GM18502 (cell line): Measurements from ENCODE around the gene GAB4.
"Not testable (repeated sequence)": the region's sequence is repeated elsewhere in the genome, so short reads cannot be mapped to it uniquely, and the experiment has no call there.

Source experiments
- ATAC-seq: cut with Tn5 transposase; IDR thresholded peaks from one replicate; pipeline ENCODE4 v1.9.1; 2021; ENCODE audit warnings: mild to moderate bottlenecking; ENCODE audit not compliant: unreplicated experiment, poor library complexity

GAB4 gene

DNA sequence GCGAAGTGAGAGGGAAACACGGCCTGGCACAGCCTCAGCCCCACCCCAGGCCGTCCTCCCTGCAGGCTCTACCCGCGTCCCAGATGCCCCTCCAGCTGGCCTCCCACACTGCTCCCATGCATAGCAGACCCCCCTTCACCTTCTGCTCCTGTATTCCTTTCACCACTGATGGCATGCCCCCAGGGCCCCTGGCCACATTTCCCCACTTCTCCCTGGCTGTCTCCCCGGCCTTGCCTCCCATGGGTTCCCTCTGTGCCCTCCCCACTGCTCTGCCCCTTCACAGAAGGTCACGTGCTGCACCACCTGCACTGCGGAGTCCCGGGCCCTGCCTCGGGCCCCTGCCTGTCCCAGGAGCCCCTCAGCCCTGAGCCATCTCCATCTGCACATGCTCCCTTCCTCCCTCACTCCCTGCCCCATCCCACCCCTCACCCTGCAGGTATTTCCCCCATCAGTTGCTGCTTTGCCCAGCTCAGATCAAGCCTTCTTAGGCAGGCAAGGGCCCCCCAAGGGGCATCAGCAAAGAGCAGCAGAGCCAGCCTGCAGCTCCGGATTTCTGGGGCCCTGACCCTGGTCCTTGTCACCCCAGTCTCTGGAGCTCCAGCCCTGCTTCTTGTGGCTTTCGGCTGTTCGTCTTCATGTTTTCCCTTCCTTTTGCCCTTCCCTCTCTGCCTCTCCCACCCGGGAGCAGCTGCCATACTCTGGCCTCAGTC is 46.4 kb downstream of the GAB4 start:
- ATAC-seq = no peak

DNA sequence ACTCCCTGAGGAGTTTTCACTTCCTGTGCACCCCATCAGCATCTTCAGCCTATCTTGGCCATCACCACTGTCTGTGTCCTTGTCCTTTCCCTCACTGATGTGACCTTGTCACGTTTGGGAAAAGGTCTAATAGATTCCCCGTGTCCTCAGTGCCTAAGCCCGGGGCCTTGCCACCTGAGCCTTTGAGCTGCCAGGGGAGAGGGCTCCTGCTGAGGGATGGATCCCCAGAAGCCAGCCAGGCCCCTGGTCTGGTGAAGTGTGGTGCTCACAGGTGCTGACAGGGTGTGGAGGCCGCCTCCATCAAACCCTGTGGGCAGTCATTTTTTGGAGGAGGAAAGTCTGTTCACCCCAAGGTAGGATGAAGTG is 47.2 kb downstream of the GAB4 start:
- no peak for ATAC-seq

DNA sequence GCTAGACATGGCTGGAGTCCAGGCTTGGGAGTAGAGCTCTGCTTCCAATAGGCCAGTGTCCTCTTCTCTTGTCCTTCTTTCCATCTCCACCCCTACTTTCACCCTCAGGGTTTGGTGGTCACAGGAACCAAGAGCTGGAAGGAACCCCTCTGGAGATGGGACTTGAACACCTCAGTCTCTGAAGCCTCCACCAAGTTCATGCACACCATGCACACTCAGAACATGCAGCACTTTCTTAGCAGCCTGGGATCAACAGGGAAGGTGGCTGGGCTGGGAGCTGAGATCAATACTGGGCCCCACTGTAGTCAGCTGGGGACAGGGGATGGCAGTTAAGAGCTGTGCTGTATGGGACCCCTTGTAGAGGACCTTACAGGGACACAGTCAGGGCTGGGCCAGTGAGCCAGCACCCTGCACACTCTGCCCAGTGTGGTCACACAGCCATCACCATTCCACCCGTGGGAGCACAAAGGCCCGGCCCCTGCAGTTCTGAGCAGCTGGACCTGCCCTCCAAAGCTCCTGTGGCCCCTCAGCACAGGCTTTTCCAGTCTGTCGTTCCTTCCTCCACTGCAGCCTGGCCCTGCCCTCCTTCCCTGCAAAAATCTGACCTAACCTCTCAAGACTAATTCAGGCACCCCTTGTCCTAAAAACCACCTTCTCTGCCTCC is 47.7 kb downstream of the GAB4 start:
- ATAC-seq = no peak

DNA sequence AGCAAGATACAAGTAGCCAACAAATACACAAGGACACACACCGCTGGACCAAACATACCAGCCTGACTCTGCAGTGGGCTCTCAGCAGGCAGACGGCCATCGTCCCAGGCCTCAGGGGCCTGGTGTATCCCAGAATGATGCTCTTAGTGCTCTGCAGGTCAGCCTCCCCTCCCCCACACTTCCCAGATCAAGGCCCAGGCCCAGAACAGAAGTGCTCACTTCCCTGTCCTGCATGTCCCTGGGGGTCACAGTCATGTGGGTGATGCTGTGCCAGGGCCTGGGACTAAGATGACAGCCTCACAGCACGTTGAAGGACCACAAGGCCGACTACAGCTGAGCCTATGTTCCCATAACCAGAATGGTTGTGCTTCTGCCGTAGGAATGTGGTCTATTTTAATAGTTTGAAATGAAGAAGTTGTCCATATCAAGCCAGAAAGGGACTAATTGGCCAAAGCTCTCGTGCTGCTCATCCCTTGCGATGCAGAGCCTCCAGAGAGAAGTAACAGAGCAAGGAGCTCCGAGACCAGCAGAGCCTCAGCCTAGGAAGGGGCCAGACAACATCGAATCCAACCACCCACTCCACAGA is 48.6 kb downstream of the GAB4 start:
- ATAC-seq = no peak

DNA sequence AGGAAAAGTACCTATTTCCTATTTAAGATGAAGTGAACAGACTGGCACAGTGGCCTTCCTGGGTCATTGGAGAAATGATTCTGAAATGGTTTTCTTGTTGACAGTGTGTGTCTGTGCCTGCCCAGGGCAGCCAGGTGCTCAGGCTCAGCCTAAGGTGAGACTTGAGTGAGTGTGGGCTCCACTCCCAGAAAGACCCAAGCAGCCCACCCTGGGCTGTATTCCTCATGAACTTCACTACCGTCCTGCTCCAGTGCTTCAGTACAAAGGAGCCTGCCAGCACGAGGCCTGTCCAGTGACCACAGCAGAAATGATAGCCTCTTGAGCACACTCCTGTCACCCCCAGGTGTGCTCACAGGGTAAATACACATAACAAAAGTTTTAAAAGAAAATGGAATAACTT is 49.5 kb downstream of the GAB4 start:
- ATAC-seq = no peak

DNA sequence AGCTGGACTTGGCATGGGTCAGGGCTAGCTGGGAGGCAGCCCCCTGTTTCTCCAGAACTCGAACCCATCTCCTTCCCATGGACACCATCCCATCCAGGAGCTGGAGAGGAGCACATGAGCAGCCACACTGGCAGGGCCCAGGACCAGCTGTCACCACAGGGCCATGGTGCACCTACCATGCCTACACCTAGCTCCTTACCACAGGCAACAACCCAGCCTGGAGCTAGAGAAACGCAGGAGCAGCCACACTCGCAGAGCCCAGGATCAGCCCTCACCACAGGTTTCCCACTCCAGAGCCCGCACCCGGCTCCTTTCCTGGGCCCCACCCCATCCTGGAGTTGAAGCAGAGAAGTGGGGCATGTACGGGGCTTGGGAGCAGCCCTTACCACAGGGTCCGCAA is 50.2 kb downstream of the GAB4 start:
- ATAC-seq = no peak

DNA sequence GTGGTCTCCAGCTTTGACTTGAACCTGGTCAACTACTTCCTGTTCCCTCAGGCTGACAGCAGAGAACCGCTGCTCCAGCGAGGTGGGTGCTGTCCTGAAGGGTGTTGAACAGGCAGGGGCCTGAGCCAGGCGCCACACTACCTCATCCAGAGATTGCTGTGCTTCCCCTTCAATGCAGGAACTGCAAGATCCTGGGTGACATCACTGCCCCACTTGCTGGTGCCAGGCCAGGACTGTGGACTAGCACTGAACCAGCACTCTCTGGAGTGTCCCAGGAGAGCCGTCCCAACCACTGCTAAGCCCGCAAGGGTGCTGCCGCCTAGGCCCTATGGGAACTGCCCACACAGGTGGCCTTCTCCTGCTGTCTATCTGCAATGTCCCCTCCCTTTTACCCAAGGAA is 51.7 kb downstream of the GAB4 start:
- no peak for ATAC-seq

DNA sequence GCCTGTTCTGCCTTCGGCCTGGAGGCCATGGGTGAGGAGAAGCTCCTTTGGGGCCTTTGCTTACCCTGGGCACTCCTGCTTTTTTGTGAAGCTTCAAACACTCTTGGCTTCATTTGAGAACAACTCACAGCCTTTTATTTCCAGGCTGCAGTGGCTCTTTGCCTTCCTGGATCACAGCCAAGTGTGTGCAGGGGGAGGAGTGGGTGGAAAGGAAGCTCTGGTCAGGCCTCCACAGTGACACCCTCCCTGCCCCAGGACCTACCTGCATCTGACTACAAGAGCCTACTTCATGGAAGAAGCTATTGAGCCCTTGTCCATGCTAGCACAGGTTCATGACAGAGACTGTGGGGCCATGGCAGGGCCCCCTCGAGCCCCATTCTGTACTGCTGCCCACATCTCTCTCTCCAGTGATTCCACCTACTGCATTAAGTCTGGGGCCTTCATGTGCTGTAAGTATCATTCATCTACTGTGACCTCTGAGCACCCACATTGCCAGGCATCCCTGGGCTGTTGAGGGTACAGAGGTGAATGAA is 52.3 kb downstream of the GAB4 start:
- ATAC-seq = no peak

DNA sequence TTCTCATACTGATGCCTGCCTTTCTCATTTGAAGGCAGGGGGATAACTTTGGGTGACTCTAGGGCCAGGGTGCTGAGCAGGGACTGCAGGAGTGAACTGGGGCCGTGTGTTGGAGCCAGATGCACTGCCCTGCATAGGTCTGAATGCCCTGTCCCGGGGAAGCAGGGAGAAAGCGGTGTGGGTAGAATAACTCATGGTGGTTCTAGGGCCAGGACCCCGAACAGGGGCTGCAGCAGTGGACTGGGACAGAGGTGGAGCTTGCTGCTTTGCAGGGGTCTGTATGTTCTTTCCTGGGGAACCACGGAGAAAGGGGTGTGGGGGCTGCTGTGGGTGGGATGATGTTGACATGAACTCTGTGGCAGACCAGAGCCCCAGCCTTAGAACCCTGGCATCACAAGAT is 52.9 kb downstream of the GAB4 start:
- ATAC-seq = no peak

DNA sequence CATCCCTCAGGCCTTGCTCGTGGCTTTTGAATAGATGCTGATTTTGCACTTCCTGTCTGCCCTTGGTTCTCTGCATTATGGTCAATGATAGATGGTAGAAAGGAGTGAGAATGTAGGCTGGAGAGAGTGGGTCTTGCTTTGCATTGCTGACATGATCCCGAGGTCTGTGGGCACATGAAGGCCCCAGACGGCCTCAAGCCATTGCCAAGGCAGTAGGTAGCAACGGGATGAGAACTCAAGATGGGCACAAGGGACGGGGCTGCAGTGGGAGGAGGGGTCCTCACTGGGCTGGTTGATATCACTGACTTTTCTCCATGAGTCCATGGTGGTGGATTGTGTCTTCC is 54.0 kb downstream of the GAB4 start:
- ATAC-seq = no peak

DNA sequence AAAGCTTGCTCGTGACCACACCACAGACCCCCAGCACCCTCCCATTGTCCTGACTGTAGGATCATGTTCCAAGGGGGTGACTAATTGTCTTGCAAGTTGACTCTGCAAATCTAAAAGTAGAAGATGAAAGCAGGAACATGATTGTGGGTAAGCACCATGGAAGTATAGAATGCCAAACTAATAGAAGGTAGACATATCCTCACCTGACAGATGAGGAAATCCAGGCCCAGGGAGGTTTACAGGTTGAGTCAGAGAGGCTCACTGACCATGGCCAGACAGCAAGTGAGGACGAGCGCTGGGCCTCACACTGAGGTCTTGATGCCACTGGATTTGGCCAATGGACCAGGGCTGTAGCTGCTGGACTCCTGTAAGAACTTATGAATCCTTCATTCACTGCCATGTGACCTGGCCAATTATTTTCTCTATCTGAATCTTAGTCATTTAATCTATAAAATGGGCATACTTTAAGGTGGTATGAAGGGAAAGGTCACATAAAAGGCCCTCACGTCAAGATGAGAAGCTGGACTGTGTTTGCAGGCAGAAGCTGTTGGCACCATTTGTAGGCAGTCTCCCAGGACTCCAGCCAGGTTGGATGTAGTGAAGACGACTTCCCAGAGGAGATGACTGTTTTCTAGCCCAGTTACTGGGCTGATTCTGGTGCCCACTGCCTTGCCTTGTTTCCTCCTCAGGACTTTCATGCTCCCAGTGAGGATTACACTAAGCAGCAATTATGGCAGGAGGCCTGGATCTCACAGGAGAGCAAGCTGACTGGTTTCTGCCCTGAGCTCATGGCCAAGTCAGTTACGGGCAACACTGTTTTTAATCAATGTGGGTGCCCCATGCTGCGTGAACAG is 54.6 kb downstream of the GAB4 start:
- ATAC-seq = no peak

DNA sequence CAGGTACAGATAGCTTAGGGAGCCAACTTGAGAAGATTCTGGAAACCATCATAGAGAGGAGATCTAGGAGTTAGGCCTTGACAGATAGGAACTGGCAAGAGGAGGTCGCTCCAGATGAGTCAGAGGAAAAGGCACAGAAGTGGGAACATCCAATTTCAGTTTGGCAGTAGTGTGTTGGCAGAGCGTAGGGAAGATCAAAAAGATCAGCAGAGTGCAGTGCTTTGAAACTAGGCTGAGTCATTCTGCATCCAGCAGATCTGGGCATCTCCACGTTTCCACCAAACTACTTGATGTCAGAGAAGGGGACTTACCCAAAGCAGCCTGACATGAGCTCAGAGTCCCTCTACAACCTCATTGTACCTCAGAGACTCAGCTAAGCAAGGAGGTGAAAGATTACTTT is 58.5 kb downstream of the GAB4 start:
- ATAC-seq = peak; percentile 56

DNA sequence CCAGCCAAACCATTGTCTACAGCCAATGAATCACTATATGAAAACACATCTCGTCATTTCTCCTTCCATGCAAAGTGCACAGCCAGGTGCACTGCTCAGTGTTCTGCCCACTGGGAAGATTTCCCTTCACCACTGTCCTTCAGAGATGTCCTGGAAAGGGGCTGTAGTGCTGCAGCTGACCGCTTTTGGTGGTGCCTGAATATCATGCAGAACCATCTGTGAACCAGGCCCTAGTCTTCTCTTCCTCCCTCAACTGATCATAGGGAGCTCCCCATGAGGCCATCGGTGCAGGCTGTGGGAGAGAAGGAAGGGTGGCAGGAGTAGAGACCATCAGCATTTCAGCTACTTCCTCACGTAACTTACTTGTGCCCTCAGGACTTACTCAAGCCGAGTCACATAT is 70.2 kb downstream of the GAB4 start:
- no peak for ATAC-seq

DNA sequence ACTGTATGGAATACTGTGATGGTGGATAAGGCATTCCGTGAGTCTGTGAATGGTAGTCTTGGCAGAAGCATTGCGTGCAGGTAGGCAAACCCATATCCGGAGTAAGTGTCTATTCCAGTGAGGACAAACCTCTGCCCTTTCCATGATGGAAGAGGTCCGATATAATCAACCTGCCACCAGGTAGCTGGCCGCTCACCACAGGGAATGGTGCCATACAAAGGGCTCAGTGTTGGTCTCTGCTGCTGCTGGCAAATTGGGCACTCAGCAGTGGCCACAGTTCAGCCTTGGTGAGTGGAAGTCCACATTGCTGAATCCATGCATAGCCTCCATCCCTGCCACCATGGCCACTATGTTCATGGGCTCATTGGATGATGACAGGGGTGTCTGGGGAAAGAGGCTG is 70.8 kb downstream of the GAB4 start:
- ATAC-seq = not testable (repeated sequence)

DNA sequence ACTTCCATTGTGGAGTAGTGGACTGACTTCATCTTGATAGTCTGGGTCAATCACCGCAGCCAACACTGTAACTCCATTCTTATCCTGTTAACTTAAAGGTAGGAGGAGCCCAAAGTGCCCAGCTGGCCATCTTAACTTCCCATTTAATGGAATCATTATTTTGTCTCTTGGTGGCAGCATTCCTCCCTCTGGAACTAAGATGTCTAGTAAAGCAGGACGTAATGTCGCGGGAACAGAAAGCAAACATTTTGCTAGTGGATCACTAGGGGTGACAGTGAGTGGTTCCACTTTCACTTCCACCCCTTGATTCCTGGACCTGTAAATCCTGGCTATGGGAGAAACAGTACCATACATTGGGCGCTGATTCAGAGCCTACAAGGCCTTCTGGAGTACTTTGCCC is 71.4 kb downstream of the GAB4 start:
- ATAC-seq = no peak

DNA sequence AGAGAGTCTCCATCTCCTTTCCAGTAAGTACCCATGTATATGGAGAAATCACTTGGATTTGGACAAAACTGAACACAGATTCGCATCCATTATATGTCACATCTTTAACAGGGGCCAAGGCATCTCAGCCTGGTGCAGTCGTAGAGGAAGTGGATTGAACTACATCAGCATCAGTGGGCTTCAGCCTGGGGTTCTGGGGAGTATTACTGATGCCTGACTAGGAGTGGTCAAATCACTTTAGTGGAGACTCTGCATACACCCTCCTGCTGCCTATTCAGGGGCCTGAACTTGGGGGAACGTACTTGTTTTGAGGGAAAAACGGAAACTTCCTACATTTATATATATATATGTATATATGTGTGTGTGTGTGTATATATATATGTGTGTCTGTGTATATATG is 72.8 kb downstream of the GAB4 start:
- no peak for ATAC-seq

DNA sequence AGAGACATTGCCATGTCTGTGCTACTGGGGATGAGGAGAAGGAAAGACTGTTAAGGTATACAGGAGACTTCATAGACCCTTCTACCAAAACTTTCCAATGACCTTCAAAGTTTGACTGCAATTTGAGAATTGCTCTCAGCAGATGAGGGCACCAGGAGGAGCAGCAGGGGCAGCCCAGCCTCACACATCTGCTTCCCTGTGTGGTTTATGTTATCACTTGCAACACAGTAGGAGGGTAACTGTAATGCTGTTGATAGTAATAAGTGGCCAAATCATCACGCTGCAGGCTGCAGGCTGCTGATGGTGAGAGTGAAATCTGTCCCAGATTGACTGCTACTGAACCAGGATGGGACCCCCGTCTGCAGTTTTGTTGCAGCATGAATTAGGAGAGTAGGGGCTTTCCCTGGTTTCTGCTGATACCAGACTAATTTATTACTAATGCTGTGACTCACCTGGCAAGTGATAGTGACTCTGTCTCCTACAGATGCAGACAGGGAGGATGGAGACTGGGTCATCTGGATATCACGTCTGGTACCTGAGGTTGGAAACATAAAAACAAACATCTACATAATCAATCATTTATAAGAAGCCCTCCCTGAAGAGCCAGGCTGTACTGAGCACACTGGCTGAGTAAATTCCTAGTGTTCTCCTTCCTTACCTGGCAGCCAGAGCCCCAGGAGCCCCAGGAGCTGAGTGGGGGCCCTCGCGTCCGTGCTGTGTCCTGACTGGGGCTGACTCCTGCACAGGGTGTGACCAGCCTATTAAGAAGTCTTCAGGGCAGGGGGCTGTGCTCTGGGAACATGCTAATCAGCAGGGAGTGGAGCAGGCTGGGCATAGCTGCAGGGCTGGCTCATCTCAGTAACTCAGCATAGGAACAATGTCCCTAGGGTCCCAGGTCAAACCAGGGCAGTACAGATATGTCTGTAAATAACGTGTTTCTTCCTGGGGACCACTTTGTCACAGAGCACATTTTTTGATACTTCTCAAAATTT is 74.4 kb downstream of the GAB4 start:
- ATAC-seq = no peak

DNA sequence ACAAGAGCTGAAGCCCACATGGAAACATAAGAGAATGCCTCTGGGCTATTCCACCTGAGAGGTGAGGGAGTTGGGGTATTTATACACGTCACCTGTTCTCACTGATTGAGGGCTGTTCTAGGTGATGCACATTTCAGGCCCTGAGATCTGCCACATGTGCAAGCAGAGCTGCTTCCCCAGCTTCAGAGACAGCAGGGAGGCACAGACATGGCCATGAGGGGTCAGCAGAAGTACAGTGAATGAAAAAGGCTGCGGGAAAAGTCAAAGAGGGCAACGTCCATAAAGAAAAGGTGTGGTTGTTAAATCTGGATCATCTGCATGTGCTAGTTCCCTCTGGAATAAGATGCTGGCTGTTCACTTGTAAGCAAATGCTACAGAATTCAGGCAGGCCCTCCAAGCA is 75.4 kb downstream of the GAB4 start:
- ATAC-seq = no peak

DNA sequence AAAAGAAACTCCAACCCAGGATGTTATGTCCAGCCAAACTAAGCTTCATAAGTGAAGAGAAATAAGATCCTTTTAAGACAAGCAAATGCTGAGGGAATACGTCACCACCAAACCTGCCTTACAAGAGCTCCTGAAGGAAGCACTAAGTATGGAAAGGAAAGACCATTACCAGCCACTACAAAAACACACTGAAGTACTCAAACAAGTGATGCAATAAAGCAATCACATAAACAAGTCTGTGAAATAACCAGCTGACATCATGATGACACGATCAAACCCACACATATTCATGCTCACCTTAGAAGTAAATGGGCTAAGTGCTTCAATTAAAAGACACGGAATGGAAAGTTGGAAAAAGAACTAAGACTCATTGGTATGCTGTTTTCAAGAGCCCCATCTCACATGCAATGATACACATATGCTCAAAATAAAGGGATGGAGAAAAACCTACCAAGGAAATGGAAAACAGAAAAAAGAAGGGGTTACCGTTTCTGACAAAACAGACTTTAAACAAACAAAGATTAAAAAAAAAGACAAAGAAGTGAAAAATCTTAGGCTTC is 82.5 kb downstream of the GAB4 start:
- ATAC-seq = no peak
